SK-N-SH (cell line): ENCODE data around the gene SNX32. TPM values are rescaled to one million over a fixed set of nuclear protein-coding genes. Genes with fewer than 3 reads are reported as not detected.

Experiments
- CTCF ChIA-PET: fragments of 300-600, 350-600 bp; formaldehyde crosslinking; extraction: SDS; loops from one replicate; lab custom pipeline; 2021; lab: Yijun Ruan, JAX
- POLR2A ChIA-PET: fragments of 350-600 bp; sonication (Branson Sonifier 250); formaldehyde crosslinking; extraction: SDS; loops from one replicate; lab custom pipeline; 2020; ENCODE audit warnings: antibody characterized with exemption, inconsistent platforms; lab: Yijun Ruan, JAX
- DNase-seq: peaks from one replicate; pipeline ENCODE4 v3.0.0; 2012
- H2AFZ ChIP-seq: fragments of 200-600 bp; sonication (generic); 2 replicates; pipeline ENCODE4 v1.8.1; 2016; ENCODE audit warnings: antibody characterized with exemption, mild to moderate bottlenecking, low read depth
- H3F3A ChIP-seq: fragments of 200-600 bp; sonication (generic); replicated peaks from 2 replicates; pipeline ENCODE3; 2016; ENCODE audit warnings: antibody characterized with exemption, mild to moderate bottlenecking; ENCODE audit not compliant: insufficient read depth
- H3K27ac ChIP-seq, 2 experiments: fragments of 200-500 bp in 1 of 2; fragments of 200-600 bp in 1 of 2; sonication (Bioruptor generic) in 1 of 2; sonication (generic), shearing (Covaris generic) in 1 of 2; 2 replicates each; pipeline versions ENCODE4 v1.5.1 to v1.6.1; 2014 to 2016; ENCODE audit warnings: low read depth in 2 of 2, inconsistent platforms in 1 of 2, low read length in 1 of 2, mild to moderate bottlenecking in 1 of 2, mixed read lengths in 1 of 2
- H3K27me3 ChIP-seq: fragments of 200-600 bp; sonication (generic), shearing (Covaris generic); 2 replicates; pipeline ENCODE4 v1.6.1; 2016; ENCODE audit warnings: mixed run types; ENCODE audit not compliant: insufficient read depth
- H3K36me3 ChIP-seq, 2 experiments: fragments of 200-500 bp in 1 of 2; fragments of 200-600 bp in 1 of 2; sonication (Bioruptor generic) in 1 of 2; sonication (generic) in 1 of 2; replicated peaks in 1 of 2; 2 replicates each; pipeline versions ENCODE3 to v1.5.1; 2014 to 2016; ENCODE audit warnings: low read length in 1 of 2, mild to moderate bottlenecking in 1 of 2; ENCODE audit not compliant: insufficient read depth in 2 of 2, control insufficient read depth in 1 of 2
- H3K4me1 ChIP-seq, 2 experiments: fragments of 200-500 bp in 1 of 2; fragments of 200-600 bp in 1 of 2; sonication (Bioruptor generic) in 1 of 2; sonication (generic), shearing (Covaris generic) in 1 of 2; 2 replicates each; pipeline versions ENCODE4 v1.5.1 to v1.6.1; 2014 to 2016; ENCODE audit warnings: low read depth in 1 of 2, low read length in 1 of 2, mixed run types in 1 of 2; ENCODE audit not compliant: insufficient read depth in 2 of 2, control insufficient read depth in 1 of 2
- H3K4me2 ChIP-seq: fragments of 200-600 bp; sonication (generic), shearing (Covaris generic); 2 replicates; pipeline ENCODE4 v1.6.1; 2017; ENCODE audit warnings: mixed run types
- H3K4me3 ChIP-seq, 2 experiments: fragments of 200-500 bp in 1 of 2; fragments of 200-600 bp in 1 of 2; sonication (Bioruptor generic) in 1 of 2; sonication (generic), shearing (Covaris generic) in 1 of 2; 2 replicates each; pipeline versions ENCODE4 v1.5.1 to v1.8.1; 2014 to 2016; ENCODE audit warnings: low read depth in 2 of 2, inconsistent platforms in 1 of 2, low read length in 1 of 2, mild to moderate bottlenecking in 1 of 2, mixed read lengths in 1 of 2, moderate library complexity in 1 of 2
- H3K79me2 ChIP-seq: fragments of 200-600 bp; sonication (generic); 2 replicates; pipeline ENCODE4 v1.8.1; 2017; ENCODE audit warnings: mild to moderate bottlenecking; ENCODE audit not compliant: insufficient read depth
- H3K9ac ChIP-seq: fragments of 200-600 bp; sonication (generic); 2 replicates; pipeline ENCODE4 v1.6.1; 2017; ENCODE audit warnings: mixed run types
- H3K9me2 ChIP-seq: fragments of 200-600 bp; sonication (generic); 2 replicates; pipeline ENCODE4 v1.6.1; 2017; ENCODE audit warnings: mixed run types
- H3K9me3 ChIP-seq: fragments of 200-600 bp; sonication (generic); 2 replicates; pipeline ENCODE4 v1.6.1; 2017; ENCODE audit warnings: mixed run types, mild to moderate bottlenecking, moderate library complexity
- H4K20me1 ChIP-seq: fragments of 200-600 bp; sonication (generic); 2 replicates; pipeline ENCODE4 v1.6.1; 2017; ENCODE audit warnings: mild to moderate bottlenecking, mixed run types; ENCODE audit not compliant: insufficient read depth
- CHD2 ChIP-seq: fragments of 150-350 bp; IDR thresholded peaks from 2 replicates; pipeline ENCODE4 v1.6.1; 2018; ENCODE audit warnings: low read length; ENCODE audit not compliant: partially characterized antibody
- ELF1 ChIP-seq: IDR thresholded peaks from 2 replicates; pipeline ENCODE4 v1.4.0; 2012
- FOSL2 ChIP-seq: IDR thresholded peaks from 2 replicates; pipeline ENCODE4 v1.4.0; 2012; ENCODE audit warnings: low read depth, mild to moderate bottlenecking, moderate library complexity, borderline replicate concordance
- FOXM1 ChIP-seq: IDR thresholded peaks from 2 replicates; pipeline ENCODE4 v1.4.0; 2012; ENCODE audit warnings: low read depth, mild to moderate bottlenecking
- JUND ChIP-seq: IDR thresholded peaks from 2 replicates; pipeline ENCODE4 v1.4.0; 2012
- MAX ChIP-seq: IDR thresholded peaks from 2 replicates; pipeline ENCODE4 v1.4.0; 2012; ENCODE audit warnings: low read depth
- MXI1 ChIP-seq: IDR thresholded peaks from 2 replicates; pipeline ENCODE4 v1.6.1; 2012; ENCODE audit warnings: mild to moderate bottlenecking, low read depth, low read length, improper control_type of control experiment
- NRF1 ChIP-seq: IDR thresholded peaks from 2 replicates; pipeline ENCODE4 v1.6.1; 2012; ENCODE audit warnings: low read depth, mild to moderate bottlenecking, low read length
- PBX3 ChIP-seq: IDR thresholded peaks from 2 replicates; pipeline ENCODE4; 2012
- POLR2AphosphoS5 ChIP-seq: IDR thresholded peaks from 2 replicates; pipeline ENCODE4 v1.6.1; 2012; ENCODE audit warnings: low read depth, low read length
- RCOR1 ChIP-seq: fragments of 150-350 bp; IDR thresholded peaks from 2 replicates; pipeline ENCODE4 v1.6.1; 2017; ENCODE audit warnings: antibody characterized with exemption, low read length
- REST ChIP-seq: IDR thresholded peaks from 2 replicates; pipeline ENCODE4 v1.6.1; 2012; ENCODE audit warnings: mild to moderate bottlenecking, low read depth, low read length, moderate library complexity
- SMC3 ChIP-seq: IDR thresholded peaks from 2 replicates; pipeline ENCODE4 v1.6.1; 2012; ENCODE audit warnings: low read depth, low read length, improper control_type of control experiment
- TAF1 ChIP-seq: IDR thresholded peaks from 2 replicates; pipeline ENCODE4 v1.6.1; 2012; ENCODE audit warnings: low read depth, mild to moderate bottlenecking, low read length, moderate library complexity, borderline replicate concordance
- TEAD4 ChIP-seq: IDR thresholded peaks from 2 replicates; pipeline ENCODE4 v1.4.0; 2012; ENCODE audit warnings: mild to moderate bottlenecking, borderline replicate concordance; ENCODE audit not compliant: insufficient read depth
- USF1 ChIP-seq: IDR thresholded peaks from 2 replicates; pipeline ENCODE4 v1.4.0; 2012; ENCODE audit warnings: low read depth, borderline replicate concordance
- WGBS: methylation state at CpG from one replicate; pipeline ENCODE4 v1.1.6; 2017; ENCODE audit warnings: low lambda C conversion rate; 5-methylcytosine and 5-hydroxymethylcytosine counted together
- polyA plus RNA-seq, 3 experiments: library from polyadenylated mRNA; depleted of rRNA; stranded (reverse); fragments of >200 nt; gene quantifications; 2 replicates each; pipeline ENCODE4 v1.2.3, GENCODE V29; 2012

Gene SNX32
- polyA plus RNA-seq, 1 of the 3 experiments (the other 2 are of a cell fraction), result 1.0 TPM

GRCh38 chr11:65888163-65888814 is 54.5 kb downstream of the SNX32 start, which contains the start of gene FIBP (continued):
- TF ChIP-seq USF1 (no peak), ELF1 (peak; percentile 93), TAF1 (peak; percentile 65; the same call in 1 of the 2 replicates), POLR2AphosphoS5 (peak; percentile 89)

- H3K4me1 ChIP-seq, result peaks cover 51 to 53% of the 10 kb centered on the region in 2 experiments
- peaks cover 48% of the 10 kb centered on the region for H4K20me1 ChIP-seq
- CTCF ChIA-PET, result interaction anchor here (0.6 to 15.2 kb wide), 24 partner anchors 7 to 445 kb away, joined by 3 to 374 read pairs (median 5); partner anchors contain the start of genes C11orf68, CFL1, EFEMP2 and FOSL1
Observed at GRCh38 chr11:65890324-65891218, 56.8 kb downstream of the SNX32 start, which contains the start of gene CCDC85B. TSS of gene CCDC85B (plus strand) at chr11:65890673. CDS start at chr11:65890784, 111 bp downstream.

More at GRCh38 chr11:65890324-65891218, 56.8 kb downstream of the SNX32 start, which contains the start of gene CCDC85B:
- Histone ChIP-seq H3K36me3 (peaks cover 13 to 37% of the 10 kb centered on the region in 2 experiments), H2AFZ (no peak within 1 kb of the TSS), H3K79me2 (peaks cover 68% of the 10 kb centered on the region), H3F3A (peaks cover 84% of the 10 kb centered on the region)
- DNase-seq, result peak; percentile 97
- peak; percentile 91 for TF ChIP-seq MXI1
- TF ChIP-seq REST, result 0 out of 2 replicates have a peak, but pooled peaks have one; percentile 54
- TF ChIP-seq FOSL2, result no peak
- TF ChIP-seq SMC3, result no peak
- peak; percentile 21; the same call in 1 of the 2 replicates for TF ChIP-seq PBX3
- no peak for TF ChIP-seq USF1
- TF ChIP-seq FOXM1, result 0 out of 2 replicates have a peak, but pooled peaks have one; percentile 40
- TF ChIP-seq MAX, result peak; percentile 97; the same call in 1 of the 2 replicates
- peak; percentile 82 for TF ChIP-seq POLR2AphosphoS5
- 0 out of 2 replicates have a peak, but pooled peaks have one; percentile 12 for TF ChIP-seq TEAD4
- no peak for TF ChIP-seq NRF1
- peak; percentile 5; the same call in 1 of the 2 replicates for TF ChIP-seq JUND
- TF ChIP-seq TAF1, result peak; percentile 75
- peak; percentile 18; the same call in 1 of the 2 replicates for TF ChIP-seq RCOR1
- TF ChIP-seq CHD2, result peak; percentile 12
- TF ChIP-seq, all 33 proteins: peak for 11
- Histone ChIP-seq H3K9me3 (no peaks in the 10 kb centered on the region), H3K9me2 (no peaks in the 10 kb centered on the region), H3K9ac (peak within 1 kb of the TSS; percentile 76), H3K27ac (peak within 1 kb of the TSS; percentile 94 to 99), H3K4me3 (peak within 1 kb of the TSS; percentile 65 to 70), H3K27me3 (no peaks in the 10 kb centered on the region), H3K4me2 (peak within 1 kb of the TSS; percentile 98)
- POLR2A ChIA-PET, result interaction anchor here (0.5 to 3.8 kb wide), 14 partner anchors 9 to 275 kb away, joined by 3 to 46 read pairs (median 4); partner anchors contain the start of genes CFL1, CTSW, MUS81 and PCNX3
- WGBS, result 6% methylated on average over 12 of the region's 94 CpGs
